ENCODE results near the gene KCTD2.

The KCTD2 gene

DNA sequence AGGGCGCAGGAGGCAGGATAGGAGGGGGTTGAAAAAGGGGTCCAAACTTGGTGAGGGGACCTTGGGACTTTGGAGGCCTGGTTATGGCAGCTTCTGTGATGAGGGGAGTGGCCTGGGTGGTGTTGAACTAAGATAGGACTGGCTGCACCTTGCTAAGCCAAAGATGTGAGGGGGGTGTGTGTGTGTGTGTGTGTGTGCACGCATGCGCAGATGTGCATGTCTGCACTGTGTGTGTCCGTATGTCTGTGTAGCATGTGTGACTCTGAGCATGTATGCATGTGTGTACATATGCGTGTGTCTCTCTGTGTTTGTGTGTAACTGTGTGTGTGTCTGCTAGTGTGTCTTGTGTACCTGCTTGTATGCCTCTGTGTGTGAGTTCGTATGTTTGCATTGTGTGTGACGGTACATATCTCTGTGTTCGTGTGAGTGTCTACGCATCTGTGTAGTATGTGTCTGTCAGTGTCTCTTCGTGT is 44.9 kb downstream of the KCTD2 start:
- H3K4me3 ChIP-seq (replicated peaks; ENCODE audit: insufficient read depth, low read length): no peak overlapping the region
- DNase-seq (ENCODE audit: low read depth in 1 of 2, low spot score in 1 of 2): no peak
- no peaks in the 10 kb centered on the region for H3K27me3 ChIP-seq (ENCODE audit: insufficient read depth, poor library complexity, severe bottlenecking)
- H3K27ac ChIP-seq (replicated peaks): peak overlapping the region; percentile 74
- TF ChIP-seq GABPA (IDR thresholded peaks at IDR 0.05; ENCODE audit: low read depth) (no peak), SPI1 (IDR thresholded peaks at IDR 0.05; ENCODE audit: borderline replicate concordance, low read depth) (no peak), POLR2AphosphoS5 (IDR thresholded peaks at IDR 0.05; ENCODE audit: low read depth) (no peak)
- TF ChIP-seq, protein P1, sequence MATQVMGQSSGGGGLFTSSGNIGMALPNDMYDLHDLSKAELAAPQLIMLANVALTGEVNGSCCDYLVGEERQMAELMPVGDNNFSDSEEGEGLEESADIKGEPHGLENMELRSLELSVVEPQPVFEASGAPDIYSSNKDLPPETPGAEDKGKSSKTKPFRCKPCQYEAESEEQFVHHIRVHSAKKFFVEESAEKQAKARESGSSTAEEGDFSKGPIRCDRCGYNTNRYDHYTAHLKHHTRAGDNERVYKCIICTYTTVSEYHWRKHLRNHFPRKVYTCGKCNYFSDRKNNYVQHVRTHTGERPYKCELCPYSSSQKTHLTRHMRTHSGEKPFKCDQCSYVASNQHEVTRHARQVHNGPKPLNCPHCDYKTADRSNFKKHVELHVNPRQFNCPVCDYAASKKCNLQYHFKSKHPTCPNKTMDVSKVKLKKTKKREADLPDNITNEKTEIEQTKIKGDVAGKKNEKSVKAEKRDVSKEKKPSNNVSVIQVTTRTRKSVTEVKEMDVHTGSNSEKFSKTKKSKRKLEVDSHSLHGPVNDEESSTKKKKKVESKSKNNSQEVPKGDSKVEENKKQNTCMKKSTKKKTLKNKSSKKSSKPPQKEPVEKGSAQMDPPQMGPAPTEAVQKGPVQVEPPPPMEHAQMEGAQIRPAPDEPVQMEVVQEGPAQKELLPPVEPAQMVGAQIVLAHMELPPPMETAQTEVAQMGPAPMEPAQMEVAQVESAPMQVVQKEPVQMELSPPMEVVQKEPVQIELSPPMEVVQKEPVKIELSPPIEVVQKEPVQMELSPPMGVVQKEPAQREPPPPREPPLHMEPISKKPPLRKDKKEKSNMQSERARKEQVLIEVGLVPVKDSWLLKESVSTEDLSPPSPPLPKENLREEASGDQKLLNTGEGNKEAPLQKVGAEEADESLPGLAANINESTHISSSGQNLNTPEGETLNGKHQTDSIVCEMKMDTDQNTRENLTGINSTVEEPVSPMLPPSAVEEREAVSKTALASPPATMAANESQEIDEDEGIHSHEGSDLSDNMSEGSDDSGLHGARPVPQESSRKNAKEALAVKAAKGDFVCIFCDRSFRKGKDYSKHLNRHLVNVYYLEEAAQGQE (IDR thresholded peaks at IDR 0.05; ENCODE audit: insufficient replicate concordance, low read depth): no peak
- TF ChIP-seq, protein P2, sequence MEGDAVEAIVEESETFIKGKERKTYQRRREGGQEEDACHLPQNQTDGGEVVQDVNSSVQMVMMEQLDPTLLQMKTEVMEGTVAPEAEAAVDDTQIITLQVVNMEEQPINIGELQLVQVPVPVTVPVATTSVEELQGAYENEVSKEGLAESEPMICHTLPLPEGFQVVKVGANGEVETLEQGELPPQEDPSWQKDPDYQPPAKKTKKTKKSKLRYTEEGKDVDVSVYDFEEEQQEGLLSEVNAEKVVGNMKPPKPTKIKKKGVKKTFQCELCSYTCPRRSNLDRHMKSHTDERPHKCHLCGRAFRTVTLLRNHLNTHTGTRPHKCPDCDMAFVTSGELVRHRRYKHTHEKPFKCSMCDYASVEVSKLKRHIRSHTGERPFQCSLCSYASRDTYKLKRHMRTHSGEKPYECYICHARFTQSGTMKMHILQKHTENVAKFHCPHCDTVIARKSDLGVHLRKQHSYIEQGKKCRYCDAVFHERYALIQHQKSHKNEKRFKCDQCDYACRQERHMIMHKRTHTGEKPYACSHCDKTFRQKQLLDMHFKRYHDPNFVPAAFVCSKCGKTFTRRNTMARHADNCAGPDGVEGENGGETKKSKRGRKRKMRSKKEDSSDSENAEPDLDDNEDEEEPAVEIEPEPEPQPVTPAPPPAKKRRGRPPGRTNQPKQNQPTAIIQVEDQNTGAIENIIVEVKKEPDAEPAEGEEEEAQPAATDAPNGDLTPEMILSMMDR (IDR thresholded peaks at IDR 0.05; ENCODE audit: insufficient read depth, low read length): no peak

DNA sequence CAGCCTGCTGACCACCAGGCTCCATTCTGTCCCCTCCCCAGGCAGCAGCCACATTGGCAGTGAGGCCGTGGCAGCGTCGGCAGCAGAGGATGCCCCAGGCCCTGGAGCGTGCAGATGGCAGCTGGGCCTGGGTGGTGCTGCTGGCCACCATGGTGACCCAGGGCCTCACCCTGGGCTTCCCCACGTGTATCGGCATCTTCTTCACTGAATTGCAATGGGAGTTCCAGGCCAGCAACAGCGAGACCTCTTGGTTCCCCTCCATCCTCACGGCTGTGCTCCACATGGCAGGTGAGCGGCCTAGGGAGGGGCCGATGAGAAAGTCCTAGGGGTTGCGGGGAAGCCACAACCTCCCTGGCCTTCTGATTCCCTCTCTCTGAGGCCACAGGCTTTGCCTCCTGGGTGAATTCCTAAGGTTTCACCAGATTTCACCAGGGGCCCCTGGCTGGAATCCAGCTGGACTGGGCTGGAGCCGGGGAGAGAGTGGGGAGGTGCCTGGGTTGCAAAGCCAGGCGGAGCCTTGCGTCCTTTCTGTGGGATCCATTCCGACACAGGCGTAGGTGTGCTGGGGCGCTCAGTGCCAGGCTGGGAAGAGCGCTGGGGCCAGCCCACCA is 46.6 kb downstream of the KCTD2 start:
- Histone ChIP-seq H3K4me3 (replicated peaks; ENCODE audit: insufficient read depth, low read length) (no peak overlapping the region), H3K27me3 (ENCODE audit: insufficient read depth, poor library complexity, severe bottlenecking) (no peaks in the 10 kb centered on the region), H3K27ac (replicated peaks) (peak overlapping the region; percentile 74)
- no peak for DNase-seq (ENCODE audit: low read depth in 1 of 2, low spot score in 1 of 2)
- TF ChIP-seq POLR2AphosphoS5 (IDR thresholded peaks at IDR 0.05; ENCODE audit: low read depth) (no peak), GABPA (IDR thresholded peaks at IDR 0.05; ENCODE audit: low read depth) (no peak), SPI1 (IDR thresholded peaks at IDR 0.05; ENCODE audit: borderline replicate concordance, low read depth) (no peak)
- TF ChIP-seq, protein P1 (IDR thresholded peaks at IDR 0.05; ENCODE audit: insufficient replicate concordance, low read depth): no peak
- TF ChIP-seq, protein P2 (IDR thresholded peaks at IDR 0.05; ENCODE audit: insufficient read depth, low read length): no peak

DNA sequence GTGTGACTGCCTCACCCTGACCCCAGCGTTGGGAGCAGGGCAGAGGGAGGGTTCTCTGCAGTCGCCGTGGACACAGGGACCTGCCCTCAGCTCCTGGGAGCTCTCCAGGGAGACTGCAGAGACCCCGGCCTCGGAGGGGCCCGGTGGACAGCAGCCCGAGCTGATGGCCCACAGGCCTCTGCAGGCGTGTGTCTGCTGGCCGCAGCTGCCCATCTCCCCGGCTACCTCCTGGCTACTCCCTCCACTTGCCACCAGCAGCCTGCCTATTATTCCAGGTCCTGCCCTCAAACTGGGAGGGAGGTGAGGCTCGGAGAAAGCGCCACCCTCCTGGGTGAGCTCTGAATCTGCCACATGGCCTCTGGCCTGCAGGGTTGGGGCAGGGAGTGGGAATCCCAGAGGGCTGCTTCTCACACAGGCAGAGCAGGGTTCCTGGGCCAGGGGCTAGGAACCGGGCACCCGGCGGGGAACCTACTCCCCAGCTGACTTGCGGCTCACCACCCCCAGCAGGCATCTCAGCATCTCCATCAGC is 47.9 kb downstream of the KCTD2 start:
- no peak for DNase-seq (ENCODE audit: low read depth in 1 of 2, low spot score in 1 of 2)
- H3K27ac ChIP-seq (replicated peaks): peak overlapping the region; percentile 75; the same call in 1 of the 2 replicates
- H3K4me3 ChIP-seq (replicated peaks; ENCODE audit: insufficient read depth, low read length): no peak overlapping the region
- no peaks in the 10 kb centered on the region for H3K27me3 ChIP-seq (ENCODE audit: insufficient read depth, poor library complexity, severe bottlenecking)
- TF ChIP-seq, protein P2 (IDR thresholded peaks at IDR 0.05; ENCODE audit: insufficient read depth, low read length): no peak
- TF ChIP-seq, protein P1 (IDR thresholded peaks at IDR 0.05; ENCODE audit: insufficient replicate concordance, low read depth): no peak
- TF ChIP-seq SPI1 (IDR thresholded peaks at IDR 0.05; ENCODE audit: borderline replicate concordance, low read depth) (no peak), POLR2AphosphoS5 (IDR thresholded peaks at IDR 0.05; ENCODE audit: low read depth) (no peak), GABPA (IDR thresholded peaks at IDR 0.05; ENCODE audit: low read depth) (no peak)
